ENCODE measurements around the gene PLCH1. TPM values are rescaled to one million over a fixed set of nuclear protein-coding genes. Genes with fewer than 3 reads are reported as not detected.
"Not testable (repeated sequence)": the region's sequence is repeated elsewhere in the genome, so short reads cannot be mapped to it uniquely, and the experiment has no call there.

Gene PLCH1
- total and polyA plus RNA-seq, 7 experiments from 2014 or later, result 0.56 TPM; not detected in 6

DNA sequence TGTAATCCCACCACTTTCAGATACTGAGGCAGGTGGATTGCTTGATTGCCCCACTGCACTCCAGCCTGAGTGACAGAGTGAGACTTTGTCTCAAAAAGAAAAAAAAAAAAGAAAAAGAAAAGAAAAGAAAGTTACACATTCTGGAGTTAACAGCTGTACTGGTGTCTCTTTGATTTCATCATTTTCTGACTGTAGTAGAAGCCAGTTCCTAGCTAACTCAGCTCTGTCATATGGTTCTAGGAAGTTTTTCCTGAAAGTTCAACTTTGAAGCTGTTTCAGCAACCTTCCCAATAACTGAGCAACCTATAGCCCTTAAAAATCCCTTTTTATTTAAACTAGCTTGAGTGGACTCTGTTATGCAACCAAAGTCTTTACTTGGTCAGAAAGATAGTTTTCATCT lies 346.8 kb downstream of the PLCH1 start:
- Histone ChIP-seq H3K4me3 (ENCODE audit: low read length) (no peak overlapping the region), H3K9me3 (ENCODE audit: control insufficient read depth in 2 of 3, low read length in 3 of 3) (no peaks in the 10 kb centered on the region), H3K27ac (ENCODE audit: low read depth, low read length) (no peak overlapping the region), H3K4me1 (ENCODE audit: control insufficient read depth in 2 of 2, insufficient read depth in 2 of 2, low read length in 2 of 2) (no peaks in the 10 kb centered on the region), H3K36me3 (ENCODE audit: control insufficient read depth in 2 of 3, insufficient read depth in 3 of 3, low read length in 3 of 3) (no peaks in the 10 kb centered on the region), H3K27me3 (ENCODE audit: control insufficient read depth in 2 of 2, insufficient read depth in 2 of 2, low read length in 2 of 2) (no peaks in the 10 kb centered on the region)
- no peak for ATAC-seq
- DNase-seq, result no peak
- H3K27me3 Mint-ChIP-seq, result peaks cover 0 to 10% (median 0%) of the 10 kb centered on the region in 5 donors
- H3K27ac Mint-ChIP-seq, result no peak overlapping the region
- no peaks in the 10 kb centered on the region for H3K4me1 Mint-ChIP-seq
- no peak overlapping the region for H3K4me3 Mint-ChIP-seq
- peaks cover 0 to 10% (median 1%) of the 10 kb centered on the region in 11 donors for H3K9me3 Mint-ChIP-seq
- intact Hi-C loops (cut with micrococcal nuclease), result no loop called here
- CTCF ChIA-PET, result interaction anchor here (0.7 kb wide), 1 partner anchor 18 kb away, joined by 4 read pairs; no protein-coding TSS in a partner anchor
- no peaks in the 10 kb centered on the region for H3K36me3 Mint-ChIP-seq
- POLR2A ChIA-PET, result no interaction called here

DNA sequence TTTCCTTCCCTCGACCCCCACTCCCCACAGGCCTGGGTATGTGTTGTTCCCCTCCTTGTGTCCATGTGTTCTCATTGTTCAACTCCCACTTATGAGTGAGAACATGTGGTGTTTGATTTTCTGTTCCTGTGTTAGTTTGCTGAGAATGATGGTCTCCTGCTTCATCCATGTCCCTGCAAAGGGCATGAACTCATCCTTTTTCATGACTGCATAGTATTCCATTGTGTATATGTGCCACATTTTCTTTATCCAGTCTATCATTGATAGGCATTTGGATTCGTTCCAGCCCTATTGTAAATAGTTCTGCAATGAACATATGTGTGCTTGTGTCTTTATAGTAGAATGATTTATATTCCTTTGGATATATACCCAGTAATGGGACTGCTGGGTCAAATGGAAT lies 350.0 kb downstream of the PLCH1 start:
- Mint-ChIP-seq H3K9me3 (peaks cover 0 to 10% (median 0%) of the 10 kb centered on the region in 11 donors), H3K27ac (peak overlapping the region in 1 of 9 donors; percentile 56)
- DNase-seq; H3K27me3 ChIP-seq (ENCODE audit: control insufficient read depth in 2 of 2, insufficient read depth in 2 of 2, low read length in 2 of 2); H3K4me1 ChIP-seq (ENCODE audit: control insufficient read depth in 2 of 2, insufficient read depth in 2 of 2, low read length in 2 of 2); ATAC-seq; H3K27ac ChIP-seq (ENCODE audit: low read depth, low read length); H3K27me3 Mint-ChIP-seq; H3K36me3 ChIP-seq (ENCODE audit: control insufficient read depth in 2 of 3, insufficient read depth in 3 of 3, low read length in 3 of 3); intact Hi-C loops (cut with micrococcal nuclease); H3K9me3 ChIP-seq (ENCODE audit: control insufficient read depth in 2 of 3, low read length in 3 of 3); H3K36me3 Mint-ChIP-seq; CTCF ChIA-PET; H3K4me3 ChIP-seq (ENCODE audit: low read length); H3K4me3 Mint-ChIP-seq; H3K4me1 Mint-ChIP-seq; POLR2A ChIA-PET: not testable (repeated sequence)

DNA sequence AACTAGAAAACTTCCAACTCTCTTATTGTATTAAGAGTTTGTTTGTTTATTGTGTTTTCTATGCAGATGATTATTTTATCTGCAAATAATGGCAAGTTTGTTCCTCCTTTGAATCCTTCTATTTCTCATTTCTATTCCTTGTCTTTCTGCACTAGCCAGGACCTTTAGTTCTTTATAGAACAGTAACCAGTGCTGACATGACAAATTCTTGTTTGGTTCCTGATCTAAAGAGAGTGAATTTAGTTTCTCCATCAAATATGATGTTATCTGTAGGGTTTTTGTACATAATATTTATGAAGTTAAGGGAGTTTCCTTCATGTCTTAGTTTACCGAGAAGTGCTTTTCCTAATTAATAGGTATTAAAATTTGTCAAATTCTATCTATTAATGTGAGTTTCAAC lies 350.6 kb downstream of the PLCH1 start:
- POLR2A ChIA-PET, result no interaction called here
- Mint-ChIP-seq H3K36me3 (no peaks in the 10 kb centered on the region), H3K4me1 (no peaks in the 10 kb centered on the region), H3K9me3 (peaks cover 0 to 10% (median 0%) of the 10 kb centered on the region in 11 donors), H3K4me3 (no peak overlapping the region), H3K27me3 (peaks cover 0 to 10% (median 0%) of the 10 kb centered on the region in 5 donors), H3K27ac (no peak overlapping the region)
- no peaks in the 10 kb centered on the region for H3K9me3 ChIP-seq (ENCODE audit: control insufficient read depth in 2 of 3, low read length in 3 of 3)
- no peaks in the 10 kb centered on the region for H3K27me3 ChIP-seq (ENCODE audit: control insufficient read depth in 2 of 2, insufficient read depth in 2 of 2, low read length in 2 of 2)
- H3K36me3 ChIP-seq (ENCODE audit: control insufficient read depth in 2 of 3, insufficient read depth in 3 of 3, low read length in 3 of 3), result no peaks in the 10 kb centered on the region
- H3K27ac ChIP-seq (ENCODE audit: low read depth, low read length), result no peak overlapping the region
- no peak for ATAC-seq
- H3K4me1 ChIP-seq (ENCODE audit: control insufficient read depth in 2 of 2, insufficient read depth in 2 of 2, low read length in 2 of 2), result no peaks in the 10 kb centered on the region
- CTCF ChIA-PET, result no interaction called here
- H3K4me3 ChIP-seq (ENCODE audit: low read length), result no peak overlapping the region
- DNase-seq, result no peak
- intact Hi-C loops (cut with micrococcal nuclease), result no loop called here

DNA sequence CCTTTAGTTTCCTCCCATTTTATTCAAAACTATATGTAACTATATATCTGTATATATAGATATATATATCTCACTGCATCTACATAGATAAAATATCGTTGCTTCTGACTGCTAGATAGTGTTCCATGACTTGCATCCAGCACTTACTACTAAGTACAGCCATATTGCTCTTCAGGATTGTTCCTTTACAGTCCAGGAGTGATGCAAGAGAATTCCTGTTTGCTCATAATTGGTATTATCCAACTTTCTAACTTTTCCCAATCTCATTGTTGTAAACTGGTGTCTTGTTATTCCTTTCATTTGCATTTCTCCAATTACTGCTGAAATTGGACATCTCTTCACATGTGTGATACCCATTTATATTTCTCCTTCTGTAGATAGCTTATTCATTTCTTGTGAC lies 351.6 kb downstream of the PLCH1 start:
- H3K36me3 Mint-ChIP-seq, result no peaks in the 10 kb centered on the region
- DNase-seq (no peak), ATAC-seq (no peak)
- CTCF ChIA-PET, result no interaction called here
- no peaks in the 10 kb centered on the region for H3K4me1 ChIP-seq (ENCODE audit: control insufficient read depth in 2 of 2, insufficient read depth in 2 of 2, low read length in 2 of 2)
- H3K4me1 Mint-ChIP-seq, result no peaks in the 10 kb centered on the region
- H3K27me3 Mint-ChIP-seq, result peaks cover 0 to 10% (median 0%) of the 10 kb centered on the region in 5 donors
- H3K9me3 ChIP-seq (ENCODE audit: control insufficient read depth in 2 of 3, low read length in 3 of 3), result no peaks in the 10 kb centered on the region
- POLR2A ChIA-PET, result no interaction called here
- intact Hi-C loops (cut with micrococcal nuclease), result no loop called here
- peaks cover 0 to 10% (median 0%) of the 10 kb centered on the region in 11 donors for H3K9me3 Mint-ChIP-seq
- H3K27ac ChIP-seq (ENCODE audit: low read depth, low read length), result no peak overlapping the region
- H3K4me3 ChIP-seq (ENCODE audit: low read length), result no peak overlapping the region
- H3K27ac Mint-ChIP-seq, result peak overlapping the region in 1 of 9 donors; percentile 2
- H3K36me3 ChIP-seq (ENCODE audit: control insufficient read depth in 2 of 3, insufficient read depth in 3 of 3, low read length in 3 of 3), result no peaks in the 10 kb centered on the region
- no peak overlapping the region for H3K4me3 Mint-ChIP-seq
- H3K27me3 ChIP-seq (ENCODE audit: control insufficient read depth in 2 of 2, insufficient read depth in 2 of 2, low read length in 2 of 2), result no peaks in the 10 kb centered on the region

DNA sequence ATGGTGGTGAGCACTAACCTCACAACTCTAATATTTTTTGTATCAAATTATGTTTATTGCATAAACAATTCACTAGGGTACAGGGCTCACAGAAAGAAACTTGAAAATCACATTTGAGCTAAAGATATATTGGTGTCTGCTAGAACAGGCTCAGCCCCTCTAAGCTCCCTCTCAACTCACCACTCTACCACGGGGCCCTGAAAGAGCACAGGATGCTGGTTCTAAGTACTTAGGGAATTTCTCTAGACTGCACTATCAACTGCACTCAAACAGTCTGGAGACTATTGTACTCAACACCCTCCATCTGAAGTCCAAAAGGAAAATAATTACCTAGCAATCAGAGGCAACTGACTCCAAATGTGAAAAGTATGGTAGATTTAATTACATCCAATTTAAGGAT lies 352.7 kb downstream of the PLCH1 start:
- Mint-ChIP-seq H3K27me3 (peaks cover 0 to 11% (median 3%) of the 10 kb centered on the region in 5 donors), H3K4me3 (no peak overlapping the region), H3K36me3 (no peaks in the 10 kb centered on the region), H3K9me3 (peaks cover 0 to 10% (median 0%) of the 10 kb centered on the region in 11 donors), H3K27ac (no peak overlapping the region), H3K4me1 (no peaks in the 10 kb centered on the region)
- DNase-seq, result no peak
- no peak for ATAC-seq
- Histone ChIP-seq H3K9me3 (ENCODE audit: control insufficient read depth in 2 of 3, low read length in 3 of 3) (no peaks in the 10 kb centered on the region), H3K36me3 (ENCODE audit: control insufficient read depth in 2 of 3, insufficient read depth in 3 of 3, low read length in 3 of 3) (no peaks in the 10 kb centered on the region), H3K4me1 (ENCODE audit: control insufficient read depth in 2 of 2, insufficient read depth in 2 of 2, low read length in 2 of 2) (no peaks in the 10 kb centered on the region), H3K27ac (ENCODE audit: low read depth, low read length) (no peak overlapping the region), H3K4me3 (ENCODE audit: low read length) (no peak overlapping the region), H3K27me3 (ENCODE audit: control insufficient read depth in 2 of 2, insufficient read depth in 2 of 2, low read length in 2 of 2) (no peaks in the 10 kb centered on the region)
- POLR2A ChIA-PET, result no interaction called here
- intact Hi-C loops (cut with micrococcal nuclease), result no loop called here
- CTCF ChIA-PET, result no interaction called here

DNA sequence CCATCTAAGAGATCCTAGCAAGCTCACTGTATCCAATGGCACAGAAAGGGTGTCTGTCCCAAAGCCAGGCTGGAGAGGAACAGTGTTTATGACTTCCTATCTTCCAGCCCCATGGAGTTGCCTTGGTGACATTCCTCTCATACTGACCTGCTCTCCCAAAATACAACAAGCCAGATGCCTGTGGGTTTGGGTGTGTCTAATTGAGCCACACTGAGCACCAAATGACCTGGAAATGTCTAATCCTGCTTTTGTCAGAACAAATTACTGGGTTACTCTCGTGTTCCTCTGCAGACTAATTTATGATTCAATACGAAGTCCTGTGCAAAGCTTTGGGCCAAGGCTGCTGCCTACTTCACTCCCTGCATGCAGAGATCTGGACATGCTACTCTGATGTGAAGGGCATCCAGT lies 353.3 kb downstream of the PLCH1 start:
- DNase-seq (no peak), ATAC-seq (no peak)
- H3K27ac Mint-ChIP-seq, result no peak overlapping the region
- no peaks in the 10 kb centered on the region for H3K4me1 Mint-ChIP-seq
- H3K9me3 ChIP-seq (ENCODE audit: control insufficient read depth in 2 of 3, low read length in 3 of 3), result no peaks in the 10 kb centered on the region
- H3K9me3 Mint-ChIP-seq, result peaks cover 0 to 10% (median 0%) of the 10 kb centered on the region in 11 donors
- H3K27me3 Mint-ChIP-seq, result peaks cover 0 to 17% (median 4%) of the 10 kb centered on the region in 5 donors
- intact Hi-C loops (cut with micrococcal nuclease), result no loop called here
- ChIA-PET CTCF (no interaction called here), POLR2A (no interaction called here)
- no peak overlapping the region for H3K4me3 Mint-ChIP-seq
- no peaks in the 10 kb centered on the region for H3K27me3 ChIP-seq (ENCODE audit: control insufficient read depth in 2 of 2, insufficient read depth in 2 of 2, low read length in 2 of 2)
- H3K4me1 ChIP-seq (ENCODE audit: control insufficient read depth in 2 of 2, insufficient read depth in 2 of 2, low read length in 2 of 2), result no peaks in the 10 kb centered on the region
- H3K27ac ChIP-seq (ENCODE audit: low read depth, low read length), result no peak overlapping the region
- no peaks in the 10 kb centered on the region for H3K36me3 ChIP-seq (ENCODE audit: control insufficient read depth in 2 of 3, insufficient read depth in 3 of 3, low read length in 3 of 3)
- H3K36me3 Mint-ChIP-seq, result no peaks in the 10 kb centered on the region
- no peak overlapping the region for H3K4me3 ChIP-seq (ENCODE audit: low read length)

DNA sequence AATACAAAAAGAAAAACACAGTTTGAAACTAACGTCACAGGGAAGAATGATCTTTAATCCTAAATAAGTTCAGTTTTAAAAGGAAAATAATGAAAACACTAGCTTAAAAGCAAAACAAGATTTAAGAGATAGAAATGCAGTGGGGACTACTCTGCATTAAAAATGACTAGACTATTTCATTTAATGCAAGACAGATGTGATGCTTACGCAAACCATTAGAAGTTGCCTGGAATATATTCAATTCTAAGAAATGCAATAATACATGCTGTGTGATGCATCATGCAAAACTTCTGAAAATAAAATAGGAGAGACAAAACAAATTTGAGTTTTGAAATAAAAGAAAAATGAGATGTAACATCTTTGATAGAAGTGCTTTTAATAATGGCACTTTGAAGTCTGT lies 353.8 kb downstream of the PLCH1 start:
- H3K4me3 Mint-ChIP-seq, result no peak overlapping the region
- Histone ChIP-seq H3K36me3 (ENCODE audit: control insufficient read depth in 2 of 3, insufficient read depth in 3 of 3, low read length in 3 of 3) (no peaks in the 10 kb centered on the region), H3K4me3 (ENCODE audit: low read length) (no peak overlapping the region), H3K27ac (ENCODE audit: low read depth, low read length) (no peak overlapping the region), H3K27me3 (ENCODE audit: control insufficient read depth in 2 of 2, insufficient read depth in 2 of 2, low read length in 2 of 2) (no peaks in the 10 kb centered on the region), H3K9me3 (ENCODE audit: control insufficient read depth in 2 of 3, low read length in 3 of 3) (no peaks in the 10 kb centered on the region), H3K4me1 (ENCODE audit: control insufficient read depth in 2 of 2, insufficient read depth in 2 of 2, low read length in 2 of 2) (no peaks in the 10 kb centered on the region)
- no peak overlapping the region for H3K27ac Mint-ChIP-seq
- H3K27me3 Mint-ChIP-seq, result peaks cover 0 to 19% (median 4%) of the 10 kb centered on the region in 5 donors
- ChIA-PET CTCF (no interaction called here), POLR2A (no interaction called here)
- H3K36me3 Mint-ChIP-seq, result no peaks in the 10 kb centered on the region
- peaks cover 0 to 7% (median 0%) of the 10 kb centered on the region in 11 donors for H3K9me3 Mint-ChIP-seq
- intact Hi-C loops (cut with micrococcal nuclease), result no loop called here
- DNase-seq (no peak), ATAC-seq (no peak)
- no peaks in the 10 kb centered on the region for H3K4me1 Mint-ChIP-seq
